Naive thymus-derived CD4-positive, alpha-beta T cell (primary cell): ENCODE results near the gene TRIM26. TPM values are rescaled to one million over a fixed set of nuclear protein-coding genes. Genes with fewer than 3 reads are reported as not detected.

ENCODE experiments used
- ATAC-seq: fragments of 150-1000 bp; cut with Tn5 transposase; 2 replicates; pipeline ENCODE4 v1.10.0; 2021; ENCODE audit warnings: mild to moderate bottlenecking, moderate library complexity
- CTCF ChIA-PET: fragments of 350-600 bp; sonication (Branson Sonifier 250); formaldehyde crosslinking; loops from one replicate; lab custom pipeline; 2021; ENCODE audit warnings: antibody characterized with exemption; lab: Charles Lee
- POLR2A ChIA-PET: fragments of 350-600 bp; sonication (Branson Sonifier 250); formaldehyde crosslinking; loops from one replicate; lab custom pipeline; 2021; ENCODE audit warnings: antibody characterized with exemption, inconsistent platforms; lab: Charles Lee
- DNase-seq, 9 donors: peaks; one replicate each; pipeline versions ENCODE4 v3.0.0 to v3.0.0-alpha.2; 2020 to 2022; ENCODE audit warnings: mixed read lengths in 1 of 9
- H3K27ac ChIP-seq: one replicate; pipeline ENCODE4 v1.7.0; 2013; ENCODE audit warnings: mild to moderate bottlenecking, low read depth, low read length, moderate library complexity
- H3K27me3 ChIP-seq, 2 donors: one replicate each; pipeline ENCODE4 v1.7.0; 2013; ENCODE audit warnings: low read length in 2 of 2, mild to moderate bottlenecking in 2 of 2, moderate library complexity in 2 of 2; ENCODE audit not compliant: control insufficient read depth in 2 of 2, insufficient read depth in 2 of 2
- H3K36me3 ChIP-seq, 3 experiments: 1 replicate in 2 of 3; 2 replicates in 1 of 3; pipeline ENCODE4 v1.7.0; 2013; ENCODE audit warnings: low read length in 3 of 3, mild to moderate bottlenecking in 3 of 3, moderate library complexity in 1 of 3; ENCODE audit not compliant: insufficient read depth in 3 of 3, control insufficient read depth in 2 of 3
- H3K4me1 ChIP-seq, 2 donors: one replicate each; pipeline ENCODE4 v1.7.0; 2013; ENCODE audit warnings: low read length in 2 of 2, mild to moderate bottlenecking in 2 of 2, moderate library complexity in 1 of 2; ENCODE audit not compliant: control insufficient read depth in 2 of 2, insufficient read depth in 2 of 2
- H3K4me3 ChIP-seq: 2 replicates; pipeline ENCODE4 v1.7.0; 2013; ENCODE audit warnings: mild to moderate bottlenecking, low read length
- H3K9me3 ChIP-seq, 3 experiments: 1 replicate in 2 of 3; 2 replicates in 1 of 3; pipeline ENCODE4 v1.7.0; 2013; ENCODE audit warnings: low read length in 3 of 3; ENCODE audit not compliant: control insufficient read depth in 2 of 3
- H3K27ac Mint-ChIP-seq, 9 donors: one replicate each; pipeline ENCODE4 v1.8.0; 2020 to 2022; ENCODE audit warnings: mixed read lengths in 9 of 9, mild to moderate bottlenecking in 8 of 9, moderate library complexity in 5 of 9, inconsistent platforms in 2 of 9
- H3K27me3 Mint-ChIP-seq, 5 donors: one replicate each; pipeline ENCODE4 v1.8.0; 2021 to 2022; ENCODE audit warnings: mixed read lengths in 5 of 5, mild to moderate bottlenecking in 1 of 5
- H3K36me3 Mint-ChIP-seq, 5 donors: one replicate each; pipeline ENCODE4 v1.8.0; 2020 to 2022; ENCODE audit warnings: mixed read lengths in 5 of 5, mild to moderate bottlenecking in 3 of 5, inconsistent platforms in 1 of 5
- H3K4me1 Mint-ChIP-seq, 7 donors: one replicate each; pipeline ENCODE4 v1.8.0; 2020 to 2022; ENCODE audit warnings: mixed read lengths in 7 of 7, mild to moderate bottlenecking in 3 of 7, inconsistent platforms in 1 of 7
- H3K4me3 Mint-ChIP-seq, 10 donors: one replicate each; pipeline ENCODE4 v1.8.0; 2020 to 2022; ENCODE audit warnings: mild to moderate bottlenecking in 10 of 10, mixed read lengths in 10 of 10, moderate library complexity in 6 of 10, inconsistent platforms in 2 of 10
- H3K9me3 Mint-ChIP-seq, 11 donors: one replicate each; pipeline ENCODE4 v1.8.0; 2020 to 2022; ENCODE audit warnings: mixed read lengths in 11 of 11, mild to moderate bottlenecking in 4 of 11, inconsistent platforms in 1 of 11, moderate library complexity in 1 of 11
- intact Hi-C, 2 donors: fragments of 100-400 bp; cut with micrococcal nuclease; formaldehyde crosslinking; loops; one replicate each; pipeline ENCODE4 v1.15.1; 2023
- polyA plus RNA-seq, 2 donors: library from polyadenylated mRNA; unstranded; fragments of 300-500 nt; fragmentation: Illumina TruSeq; gene quantifications; one replicate each; pipeline ENCODE4 v1.2.3, GENCODE V29; 2021
- total RNA-seq, 6 experiments: library from RNA in 5 of 6; stranded (reverse) in 5 of 6; gene quantifications; 1 replicate in 5 of 6; 2 replicates in 1 of 6; pipeline ENCODE4 v1.2.3 and lab custom pipeline; 2021 to 2026

Gene TRIM26
- total and polyA plus RNA-seq, 7 experiments from 2014 or later: 23.0 to 73.1 (median 47.6) TPM

DNA sequence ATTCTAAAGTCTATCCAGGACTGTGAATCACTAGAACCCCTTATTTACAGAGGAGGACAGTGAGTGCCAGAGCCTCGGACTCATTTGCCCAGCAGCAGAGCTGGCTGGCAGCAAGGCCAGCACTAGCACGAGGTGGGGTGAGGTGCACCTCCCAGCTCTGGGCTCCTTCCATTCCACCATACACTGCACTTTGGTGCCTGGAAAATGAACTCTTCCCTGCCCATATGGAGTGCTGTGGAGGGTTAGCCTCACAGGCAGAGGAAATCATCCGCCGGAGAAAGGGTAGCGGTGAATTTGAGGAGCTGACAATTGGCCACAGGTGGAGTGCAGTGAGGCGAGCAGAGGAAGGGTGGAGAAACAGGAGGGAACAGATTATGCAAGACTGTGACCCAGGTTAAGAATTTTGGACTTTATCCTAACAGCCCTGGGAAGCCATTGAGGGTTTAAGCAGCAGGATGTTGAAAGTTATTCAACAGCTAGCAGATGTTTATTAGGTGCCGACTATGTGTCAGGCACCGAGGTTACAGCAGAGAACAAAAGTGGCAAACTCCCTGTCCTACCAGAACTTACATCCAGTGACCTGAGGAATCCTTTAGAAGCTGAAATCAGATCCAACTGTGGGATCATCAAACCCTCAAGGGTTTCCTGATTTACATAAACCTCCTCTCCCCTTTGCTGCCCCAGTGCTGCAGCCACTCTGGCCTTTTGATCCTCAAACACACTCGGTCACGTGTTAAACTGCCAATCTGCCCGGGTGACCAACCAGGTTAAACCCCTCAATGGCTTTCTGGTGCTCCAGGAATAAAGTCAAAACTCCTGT, 6.2 kb downstream of the TRIM26 start:
- ChIA-PET POLR2A (no interaction called here), CTCF (interaction anchor here (1.2 to 1.7 kb wide), 2 partner anchors 10 to 12 kb away, joined by 4 to 5 read pairs; no protein-coding TSS in a partner anchor)
- H3K27me3 Mint-ChIP-seq: no peaks in the 10 kb centered on the region
- no peak for ATAC-seq
- H3K27ac ChIP-seq: no peak overlapping the region
- H3K4me3 Mint-ChIP-seq: peak overlapping the region in 3 of 10 donors; percentile 3 to 18 (median 4)
- H3K9me3 ChIP-seq: no peaks in the 10 kb centered on the region
- H3K4me1 Mint-ChIP-seq: peaks cover 59 to 88% (median 77%) of the 10 kb centered on the region in 7 donors
- intact Hi-C loops: no loop called here
- H3K4me1 ChIP-seq: peaks cover 33 to 53% of the 10 kb centered on the region in 2 donors
- peaks cover 0 to 15% (median 0%) of the 10 kb centered on the region in 3 experiments for H3K36me3 ChIP-seq
- no peaks in the 10 kb centered on the region for H3K9me3 Mint-ChIP-seq
- H3K4me3 ChIP-seq: no peak overlapping the region
- peaks cover 0 to 22% (median 12%) of the 10 kb centered on the region in 5 donors for H3K36me3 Mint-ChIP-seq
- no peak for DNase-seq
- H3K27ac Mint-ChIP-seq: peak overlapping the region in 3 of 9 donors; percentile 5 to 43 (median 29)
- H3K27me3 ChIP-seq: no peaks in the 10 kb centered on the region

DNA sequence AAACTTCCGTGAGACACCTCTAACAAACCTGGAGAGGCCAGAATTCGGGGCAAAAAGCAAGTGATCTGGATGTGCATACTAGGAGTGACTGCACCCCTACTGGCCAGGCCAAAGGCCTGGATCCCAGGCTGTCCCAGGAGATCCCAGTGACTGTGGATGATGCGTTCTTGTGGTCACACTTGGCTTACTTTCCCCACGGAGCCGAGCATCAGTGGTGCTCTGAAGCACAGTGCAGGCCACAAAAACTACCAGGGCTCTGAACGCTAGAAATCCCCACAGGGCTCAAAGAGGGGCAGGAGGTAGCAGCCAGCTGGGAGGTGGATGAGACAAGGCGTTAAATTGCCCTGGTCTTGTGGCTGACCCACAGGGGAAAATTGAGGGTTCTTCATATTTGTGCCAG, 7.1 kb downstream of the TRIM26 start:
- no peaks in the 10 kb centered on the region for H3K27me3 ChIP-seq
- H3K36me3 ChIP-seq: peaks cover 0 to 16% (median 0%) of the 10 kb centered on the region in 3 experiments
- peak overlapping the region in 1 of 10 donors; percentile 34 for H3K4me3 Mint-ChIP-seq
- no peak overlapping the region for H3K27ac ChIP-seq
- ChIA-PET CTCF (no interaction called here), POLR2A (interaction anchor here (0.7 to 2.8 kb wide), 3 partner anchors 7 to 119 kb away, joined by 3 to 13 read pairs (median 4); partner anchors contain the start of gene TRIM26)
- peaks cover 0 to 19% (median 12%) of the 10 kb centered on the region in 5 donors for H3K36me3 Mint-ChIP-seq
- no peaks in the 10 kb centered on the region for H3K27me3 Mint-ChIP-seq
- DNase-seq: no peak
- no peak overlapping the region for H3K4me3 ChIP-seq
- peaks cover 57 to 87% (median 74%) of the 10 kb centered on the region in 7 donors for H3K4me1 Mint-ChIP-seq
- intact Hi-C loops: no loop called here
- no peaks in the 10 kb centered on the region for H3K9me3 Mint-ChIP-seq
- peak overlapping the region in 1 of 9 donors; percentile 30 for H3K27ac Mint-ChIP-seq
- no peak for ATAC-seq
- no peaks in the 10 kb centered on the region for H3K9me3 ChIP-seq
- peaks cover 27 to 46% of the 10 kb centered on the region in 2 donors for H3K4me1 ChIP-seq

GRCh38 chr6:30204116-30204515, 9.1 kb downstream of the TRIM26 start:
- ChIA-PET CTCF (interaction anchor here (1.0 to 1.1 kb wide), 2 partner anchors 36 to 154 kb away, joined by 3 read pairs; no protein-coding TSS in a partner anchor), POLR2A (interaction anchor here (0.6 to 2.8 kb wide), 5 partner anchors 9 to 255 kb away, joined by 3 to 13 read pairs (median 3); partner anchors contain the start of gene TRIM26)
- peaks cover 14 to 36% of the 10 kb centered on the region in 2 donors for H3K4me1 ChIP-seq
- H3K9me3 ChIP-seq: no peaks in the 10 kb centered on the region
- no peak overlapping the region for H3K27ac ChIP-seq
- DNase-seq: no peak
- H3K36me3 Mint-ChIP-seq: peaks cover 0 to 20% (median 9%) of the 10 kb centered on the region in 5 donors
- H3K27me3 ChIP-seq: no peaks in the 10 kb centered on the region
- peak overlapping the region in 1 of 9 donors; percentile 16 for H3K27ac Mint-ChIP-seq
- peaks cover 5 to 33% (median 9%) of the 10 kb centered on the region in 3 experiments for H3K36me3 ChIP-seq
- no peak overlapping the region for H3K4me3 ChIP-seq
- intact Hi-C loops: no loop called here
- H3K27me3 Mint-ChIP-seq: no peaks in the 10 kb centered on the region
- ATAC-seq: no peak
- H3K4me3 Mint-ChIP-seq: no peak overlapping the region
- H3K4me1 Mint-ChIP-seq: peaks cover 51 to 81% (median 67%) of the 10 kb centered on the region in 7 donors
- H3K9me3 Mint-ChIP-seq: no peaks in the 10 kb centered on the region

DNA sequence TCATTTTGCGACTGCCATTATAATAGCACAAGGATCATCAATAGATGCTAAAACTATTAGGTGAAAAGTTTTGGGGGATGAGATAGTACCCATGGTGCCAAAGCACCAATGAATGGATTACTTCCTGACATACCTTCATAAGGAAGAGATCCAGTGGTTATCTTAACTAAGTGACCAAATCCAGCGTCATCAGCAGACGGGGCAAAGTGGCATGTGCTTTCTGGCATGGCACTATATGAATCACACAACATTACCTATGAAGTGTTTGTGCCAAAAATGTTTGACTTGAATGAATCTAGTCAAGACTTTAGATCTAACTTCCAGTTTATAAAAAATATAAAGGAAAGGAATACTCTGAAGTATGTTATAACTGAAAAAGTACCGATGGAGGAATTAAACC, 10.8 kb downstream of the TRIM26 start:
- ChIA-PET POLR2A (interaction anchor here (0.9 kb wide), 1 partner anchor 11 kb away, joined by 3 read pairs; the partner anchor contains the start of gene TRIM26), CTCF (no interaction called here)
- Histone ChIP-seq H3K36me3 (peaks cover 5 to 49% (median 16%) of the 10 kb centered on the region in 3 experiments), H3K4me3 (no peak overlapping the region), H3K27me3 (no peaks in the 10 kb centered on the region), H3K4me1 (peaks cover 4 to 25% of the 10 kb centered on the region in 2 donors), H3K27ac (no peak overlapping the region), H3K9me3 (no peaks in the 10 kb centered on the region)
- no peak overlapping the region for H3K4me3 Mint-ChIP-seq
- no peak for DNase-seq
- no peaks in the 10 kb centered on the region for H3K27me3 Mint-ChIP-seq
- H3K27ac Mint-ChIP-seq: peak overlapping the region in 1 of 9 donors; percentile 65
- ATAC-seq: no peak
- H3K36me3 Mint-ChIP-seq: peaks cover 1 to 16% (median 7%) of the 10 kb centered on the region in 5 donors
- H3K9me3 Mint-ChIP-seq: no peaks in the 10 kb centered on the region
- H3K4me1 Mint-ChIP-seq: peaks cover 35 to 65% (median 52%) of the 10 kb centered on the region in 7 donors
- intact Hi-C loops: no loop called here

DNA sequence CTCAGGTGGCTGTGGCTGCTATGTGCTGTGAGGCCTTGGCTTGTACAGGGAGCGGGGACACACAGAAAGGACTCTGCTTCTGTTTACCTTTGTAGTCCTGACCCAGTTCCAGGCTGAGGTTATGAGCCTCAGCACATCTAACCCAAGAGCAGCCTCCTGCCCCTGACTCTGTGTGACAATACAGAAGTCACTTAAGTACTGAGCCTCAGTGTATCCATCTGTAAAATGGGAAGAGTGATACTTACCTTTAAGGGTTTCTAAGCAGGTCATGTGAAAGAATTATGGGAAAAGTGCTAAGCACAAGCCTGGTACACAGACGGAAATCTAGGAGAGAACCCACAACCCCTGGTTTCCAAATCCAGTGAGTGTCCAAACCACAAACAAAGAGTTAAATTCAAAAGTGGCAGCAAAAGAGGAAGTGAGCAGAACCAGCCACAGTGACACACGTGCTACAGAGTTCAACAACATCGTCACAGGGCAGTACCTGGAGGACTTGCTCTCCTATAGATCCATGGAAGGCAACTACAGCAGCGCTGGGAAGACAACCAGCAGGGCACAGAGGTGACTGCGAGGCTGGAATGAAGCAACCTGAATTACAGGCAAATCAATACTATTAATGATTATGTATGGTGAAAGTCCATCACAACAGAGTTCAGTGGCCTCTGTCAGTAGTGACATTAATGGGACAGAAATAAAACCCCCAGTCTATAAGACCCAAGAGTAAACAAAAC, 12.5 kb downstream of the TRIM26 start:
- Histone ChIP-seq H3K36me3 (peaks cover 16 to 56% (median 28%) of the 10 kb centered on the region in 3 experiments), H3K9me3 (no peaks in the 10 kb centered on the region), H3K27ac (no peak overlapping the region), H3K4me3 (no peak overlapping the region), H3K4me1 (peaks cover 3 to 11% of the 10 kb centered on the region in 2 donors), H3K27me3 (no peaks in the 10 kb centered on the region)
- ATAC-seq (peak; percentile 57), DNase-seq (no peak)
- peaks cover 0 to 1% (median 0%) of the 10 kb centered on the region in 11 donors for H3K9me3 Mint-ChIP-seq
- intact Hi-C loops: no loop called here
- H3K27me3 Mint-ChIP-seq: no peaks in the 10 kb centered on the region
- peaks cover 33 to 52% (median 44%) of the 10 kb centered on the region in 7 donors for H3K4me1 Mint-ChIP-seq
- H3K27ac Mint-ChIP-seq: peak overlapping the region in 5 of 9 donors; percentile 5 to 82 (median 59)
- H3K4me3 Mint-ChIP-seq: peak overlapping the region in 1 of 10 donors; percentile 17
- H3K36me3 Mint-ChIP-seq: peaks cover 5 to 25% (median 11%) of the 10 kb centered on the region in 5 donors
- ChIA-PET POLR2A (no interaction called here), CTCF (no interaction called here)
